HG02588 (cell line): Measurements from ENCODE around the gene CABLES1.

Experiments used
- ATAC-seq: cut with Tn5 transposase; IDR thresholded peaks from one replicate; pipeline ENCODE4 v1.9.1; 2021; ENCODE audit warnings: mild to moderate bottlenecking, moderate library complexity; ENCODE audit not compliant: unreplicated experiment

The CABLES1 gene

DNA sequence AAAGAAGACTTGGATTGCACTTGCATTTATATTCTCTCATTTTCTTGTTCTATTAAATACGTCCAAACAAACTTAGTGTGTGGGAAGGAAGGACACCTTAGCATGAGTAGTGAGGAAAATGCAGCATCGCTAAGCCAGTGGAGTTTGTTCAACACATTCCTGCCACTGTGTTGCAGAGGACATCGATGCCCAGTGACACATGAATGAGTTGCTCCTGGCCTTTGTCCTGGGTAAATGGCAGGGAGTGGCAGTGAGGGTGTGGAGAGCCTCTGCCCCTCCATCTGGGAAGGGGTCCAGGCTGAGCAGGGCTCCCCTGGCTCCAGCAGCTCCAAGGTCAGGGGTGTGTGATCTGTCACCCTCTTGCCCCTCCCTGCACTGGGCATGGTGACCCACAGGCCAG is 75.9 kb downstream of the CABLES1 start:
- no peak for ATAC-seq

DNA sequence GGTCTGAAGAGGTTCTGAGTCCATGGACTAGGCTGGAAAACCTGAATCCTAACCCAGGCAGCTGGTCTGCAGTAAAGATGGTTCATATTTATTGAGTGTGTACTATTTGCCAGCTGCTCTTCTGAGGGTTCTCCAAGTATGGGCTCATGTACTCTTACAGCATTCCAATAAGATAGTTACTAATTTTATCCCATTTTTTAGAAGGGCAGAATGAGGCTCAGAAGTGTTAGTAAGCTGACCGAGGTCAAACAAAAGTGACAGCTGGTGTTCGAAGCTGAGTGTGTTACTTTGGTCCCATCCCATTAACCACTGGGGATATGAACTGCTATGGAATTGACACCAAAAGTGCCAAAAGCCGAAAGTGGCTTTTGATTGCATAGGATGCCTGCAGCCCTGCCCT is 76.9 kb downstream of the CABLES1 start:
- no peak for ATAC-seq

DNA sequence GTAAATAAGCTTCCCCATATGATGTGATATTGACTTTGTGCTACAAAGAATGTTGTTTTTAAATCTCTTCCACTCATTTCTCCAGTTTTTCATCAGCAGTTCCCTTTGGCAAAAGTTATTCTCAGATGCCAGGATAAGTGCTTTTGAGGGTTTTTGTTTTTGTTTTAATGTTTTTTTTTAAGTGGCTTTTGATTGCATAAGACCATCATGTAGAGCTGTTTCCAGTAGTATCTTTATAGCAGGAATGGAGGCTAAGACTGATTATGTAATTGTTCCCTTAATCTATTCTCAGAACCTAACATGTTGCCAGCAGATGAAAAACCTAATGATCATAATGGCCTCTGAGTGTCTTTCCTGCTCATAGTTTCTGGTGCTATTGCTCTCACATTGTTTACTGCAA is 77.9 kb downstream of the CABLES1 start:
- no peak for ATAC-seq

DNA sequence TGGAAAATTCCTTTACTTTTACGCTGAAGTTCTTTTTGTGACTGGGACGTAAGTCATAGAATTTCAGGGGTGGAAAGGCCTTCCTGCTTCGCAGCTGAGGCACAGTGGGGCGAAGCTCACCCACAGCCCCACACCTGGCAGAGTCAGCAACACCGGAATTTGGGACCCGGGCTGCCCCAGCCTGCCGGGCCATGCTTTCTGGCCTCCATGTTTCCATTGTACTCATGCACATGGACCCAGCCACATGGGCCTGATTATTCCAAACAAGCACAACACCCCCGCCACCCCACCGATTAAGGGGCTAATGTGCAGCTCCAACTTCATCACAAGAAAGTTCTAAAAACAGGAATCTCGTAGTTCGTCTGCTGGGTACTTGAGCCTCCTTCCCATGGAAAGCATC is 82.5 kb downstream of the CABLES1 start:
- ATAC-seq = no peak

DNA sequence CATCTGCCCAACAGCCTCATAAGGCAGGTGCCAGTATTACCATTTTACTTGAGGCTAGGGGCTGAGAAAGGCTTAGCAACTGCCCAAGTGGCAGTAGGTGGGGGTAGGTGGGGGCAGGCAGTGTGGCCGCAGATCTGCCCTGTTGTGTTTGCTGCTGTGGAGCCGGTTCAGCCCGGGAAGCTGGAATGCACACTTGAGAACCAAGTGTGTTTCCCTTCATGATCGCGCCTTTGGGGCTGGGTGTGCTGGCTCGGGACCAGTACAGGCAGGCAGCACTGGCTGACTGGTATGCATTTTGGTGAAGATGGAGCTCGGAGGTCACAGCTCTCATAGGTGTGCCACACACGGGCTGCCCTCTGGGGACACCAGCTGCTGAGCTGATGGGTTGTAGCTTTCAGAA is 85.1 kb downstream of the CABLES1 start:
- ATAC-seq = no peak

DNA sequence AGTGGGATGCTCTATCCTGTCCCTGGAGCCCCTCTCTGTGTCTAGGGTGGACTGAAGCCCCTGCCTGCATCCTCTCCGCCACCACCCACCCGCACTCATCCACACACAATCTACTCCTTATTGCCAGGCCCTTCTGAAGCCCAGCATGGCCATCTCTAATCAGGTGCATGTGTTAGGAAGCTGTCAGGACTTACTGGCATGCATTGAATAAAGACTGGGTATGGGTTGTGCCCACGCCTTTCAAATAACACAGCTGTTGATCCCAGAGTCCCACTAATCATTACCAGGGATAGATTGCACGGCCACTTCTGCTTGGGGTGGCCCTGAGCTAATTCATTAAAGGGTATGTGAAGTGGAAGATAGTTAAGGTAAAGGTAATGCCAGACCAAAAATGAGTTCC is 88.4 kb downstream of the CABLES1 start:
- ATAC-seq = no peak

DNA sequence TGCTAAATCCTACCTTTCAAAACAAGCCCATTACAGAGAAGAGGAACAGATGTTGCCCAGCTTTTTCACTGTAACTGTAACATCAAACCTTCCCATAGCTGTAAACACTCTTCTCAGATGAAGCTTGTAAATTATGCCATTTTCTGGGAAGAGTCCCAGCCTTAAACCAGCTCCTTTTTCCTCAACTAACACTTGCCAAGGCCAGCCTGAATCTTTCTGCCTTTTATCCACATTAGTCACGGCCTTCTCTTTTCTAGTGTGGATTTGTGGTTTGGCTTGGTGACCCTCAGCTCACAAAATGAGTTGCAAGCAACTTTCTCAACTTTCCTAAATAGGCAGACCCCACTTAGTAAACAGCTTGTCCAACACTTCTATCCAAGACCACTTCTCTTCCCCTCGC is 90.2 kb downstream of the CABLES1 start:
- ATAC-seq = no peak

DNA sequence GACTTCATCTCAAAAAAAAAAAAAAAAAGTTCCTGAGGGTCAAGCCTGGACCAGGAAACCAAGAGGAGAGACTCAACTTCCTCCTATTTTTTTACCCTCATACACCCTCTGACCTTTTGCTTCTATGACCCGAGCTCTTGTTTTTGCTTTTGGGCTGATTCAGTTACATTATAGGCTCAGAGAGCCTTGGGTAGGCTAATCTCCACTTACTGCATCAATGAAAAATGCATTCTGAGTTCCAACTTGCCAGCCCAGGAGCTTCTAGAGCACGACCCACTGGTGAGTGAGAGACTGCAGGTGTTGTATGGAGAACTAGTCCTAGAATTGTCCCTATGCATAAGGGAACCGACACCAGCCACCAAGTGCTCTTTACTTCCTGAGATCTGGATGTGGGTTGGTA is 91.1 kb downstream of the CABLES1 start:
- ATAC-seq = no peak

DNA sequence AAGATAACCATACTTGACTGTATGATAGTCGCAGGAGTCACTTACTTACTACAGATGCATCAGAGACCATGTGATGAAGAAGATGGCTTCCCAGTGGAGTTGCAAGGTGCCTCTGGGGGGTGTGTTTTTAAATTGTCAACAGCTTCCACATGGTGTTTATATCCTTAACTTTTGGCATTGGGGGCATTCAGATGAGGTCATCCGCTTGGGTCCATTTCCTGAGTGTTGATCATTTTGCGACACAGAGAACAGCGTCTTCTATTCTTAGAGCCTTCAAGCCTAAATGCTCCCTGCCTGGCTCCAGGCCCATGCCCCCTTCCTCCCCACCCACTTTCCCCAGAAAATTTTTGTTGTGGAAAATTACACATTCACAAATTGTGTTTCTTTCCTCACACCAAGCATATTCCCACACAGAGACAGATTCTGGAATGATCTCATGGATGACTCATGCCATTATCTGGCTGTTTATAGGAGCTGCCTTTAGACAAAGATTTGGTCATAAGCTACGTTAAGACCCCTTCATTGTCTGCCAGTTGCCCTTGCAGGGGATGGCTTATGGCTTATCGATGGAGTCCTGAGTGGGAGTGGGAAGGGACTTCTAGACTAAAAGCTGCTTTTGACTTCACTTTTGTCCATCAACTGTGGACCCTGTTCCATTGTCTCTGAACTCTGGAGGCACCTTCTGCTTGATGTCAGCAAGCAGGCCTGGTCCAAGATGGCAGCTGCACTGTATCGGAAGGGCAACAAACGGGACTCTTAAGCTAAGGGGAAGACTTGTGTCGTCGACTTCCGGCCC is 91.8 kb downstream of the CABLES1 start:
- ATAC-seq = no peak

DNA sequence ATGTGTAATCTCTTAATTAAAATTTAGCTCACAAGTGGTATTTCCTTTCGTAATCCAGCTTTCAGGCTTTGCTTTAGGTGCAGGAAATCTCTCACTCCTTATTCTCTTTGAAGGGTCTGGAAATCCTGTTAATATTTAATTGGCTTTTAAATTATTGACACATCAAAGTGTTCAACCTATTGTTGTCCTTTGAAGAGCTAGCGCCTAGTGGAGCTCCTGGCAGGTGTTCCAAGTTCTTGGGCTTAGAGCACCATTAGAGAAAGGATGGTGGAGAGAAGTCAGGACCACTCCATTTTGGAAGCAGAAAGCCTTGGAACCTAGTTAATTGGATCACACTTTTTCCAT is 92.4 kb downstream of the CABLES1 start:
- ATAC-seq = no peak

DNA sequence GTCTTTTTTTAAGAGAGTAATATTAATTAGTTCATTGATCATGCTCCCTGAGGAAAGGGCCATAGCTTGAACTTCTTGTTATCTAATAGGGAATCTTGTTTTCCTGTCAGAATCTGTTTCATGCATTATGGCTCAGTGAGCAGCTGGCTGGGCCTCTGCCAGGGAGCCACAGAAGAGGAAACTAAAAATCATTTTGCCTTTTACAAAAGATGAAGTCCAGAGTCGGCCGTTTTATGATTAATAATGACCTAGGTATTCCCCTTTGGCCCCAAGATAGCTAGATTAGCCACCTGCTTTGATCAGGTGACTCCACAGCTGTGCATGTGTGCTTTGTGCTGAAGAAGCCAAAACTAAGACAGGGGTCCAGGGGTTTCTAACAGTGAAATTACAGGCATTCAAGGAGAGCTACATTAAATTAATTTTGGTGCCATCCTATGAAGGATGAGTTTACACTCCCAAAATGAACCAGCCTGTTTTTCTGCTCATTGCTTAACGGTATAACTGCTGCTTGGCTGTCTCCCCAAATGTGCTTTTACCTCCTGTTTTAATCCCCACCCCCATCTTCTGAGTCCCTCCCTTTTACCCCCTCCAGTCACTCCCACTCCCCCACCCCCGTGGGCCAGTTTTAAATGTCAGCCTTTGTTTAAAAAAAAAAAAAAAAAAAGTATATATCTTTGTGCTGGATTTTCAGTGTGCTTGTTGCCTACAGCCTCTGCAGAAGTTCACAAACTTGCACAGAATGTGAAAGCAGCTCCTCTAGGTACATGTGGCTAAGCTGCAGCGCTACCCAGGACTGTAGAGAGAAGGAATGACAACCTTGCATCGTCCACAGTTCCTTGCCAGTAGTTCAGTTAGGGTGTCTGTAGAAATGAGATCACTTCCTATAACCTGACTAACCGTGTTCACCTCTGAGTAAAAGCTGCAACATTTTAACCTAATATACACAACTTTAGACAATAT is 93.1 kb downstream of the CABLES1 start:
- ATAC-seq = peak; percentile 37

DNA sequence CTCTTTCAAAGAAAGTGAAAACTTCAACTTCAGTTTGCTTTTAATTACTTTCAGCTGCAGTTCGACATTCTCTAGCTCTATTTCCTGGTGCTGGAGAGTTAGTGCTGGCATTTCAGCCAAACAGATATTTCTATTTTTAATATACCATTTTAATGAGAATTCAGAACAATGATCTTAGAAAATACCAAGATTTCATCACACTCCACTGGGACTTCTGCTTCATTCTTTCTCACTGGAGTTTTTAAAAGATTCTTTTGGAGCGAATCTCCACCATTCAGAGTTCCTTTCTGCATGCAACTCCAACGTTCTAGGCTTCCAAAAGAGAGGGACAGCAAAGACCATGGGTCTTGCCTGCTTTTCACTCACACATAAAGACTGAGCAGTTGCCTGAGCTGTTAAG is 94.2 kb downstream of the CABLES1 start:
- no peak for ATAC-seq

DNA sequence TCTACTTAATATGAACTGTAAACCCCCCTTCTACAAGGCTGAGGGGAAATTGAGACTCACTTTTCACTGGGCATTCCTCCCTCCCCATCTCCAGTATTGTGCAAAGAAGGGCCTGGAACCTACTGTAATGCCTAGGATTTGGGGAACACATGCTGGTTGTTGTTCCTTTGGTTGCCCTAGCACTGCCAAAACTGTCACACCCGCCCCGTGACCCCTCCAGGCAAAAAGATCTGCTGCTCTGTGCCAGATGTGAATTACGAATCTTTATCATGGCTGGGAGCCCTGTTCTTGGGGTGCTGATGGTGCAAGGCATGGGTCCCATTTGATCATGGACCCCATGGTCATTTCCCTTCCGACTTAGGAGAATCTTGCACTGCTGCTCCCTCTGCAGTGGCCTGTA is 95.4 kb downstream of the CABLES1 start:
- ATAC-seq = no peak

DNA sequence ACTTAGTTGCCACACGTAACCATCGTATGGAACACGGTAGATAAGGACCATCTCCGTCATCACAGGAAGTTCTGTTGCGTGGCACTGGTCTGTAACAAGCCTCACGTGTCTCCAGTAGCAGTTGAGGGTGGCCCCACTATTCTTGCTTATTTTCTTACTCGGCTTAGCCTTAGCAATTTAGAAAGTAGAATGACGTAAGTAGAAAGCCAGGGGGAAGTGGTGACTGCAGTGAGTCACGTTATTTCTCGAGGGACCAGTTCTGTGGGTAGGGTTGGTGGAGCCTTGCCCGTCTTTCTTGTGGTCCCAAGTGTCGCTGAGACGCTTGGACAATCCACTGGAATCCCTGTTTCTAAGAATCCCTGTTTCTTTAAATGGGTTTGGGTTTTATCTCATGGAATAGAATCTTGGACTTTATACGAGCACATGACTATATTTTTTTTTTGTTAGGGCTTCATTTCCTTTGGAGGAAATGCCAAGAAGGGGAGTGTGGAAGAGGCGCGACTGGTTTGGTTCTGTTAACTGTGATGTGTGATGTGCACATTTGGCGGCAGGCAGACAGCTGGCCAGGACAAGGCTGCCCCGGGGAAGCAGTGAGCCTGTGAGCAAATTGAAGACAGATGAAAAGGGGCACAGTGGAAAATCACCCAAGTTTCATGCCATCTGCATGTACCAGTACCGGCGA is 96.2 kb downstream of the CABLES1 start:
- ATAC-seq = peak; percentile 82

DNA sequence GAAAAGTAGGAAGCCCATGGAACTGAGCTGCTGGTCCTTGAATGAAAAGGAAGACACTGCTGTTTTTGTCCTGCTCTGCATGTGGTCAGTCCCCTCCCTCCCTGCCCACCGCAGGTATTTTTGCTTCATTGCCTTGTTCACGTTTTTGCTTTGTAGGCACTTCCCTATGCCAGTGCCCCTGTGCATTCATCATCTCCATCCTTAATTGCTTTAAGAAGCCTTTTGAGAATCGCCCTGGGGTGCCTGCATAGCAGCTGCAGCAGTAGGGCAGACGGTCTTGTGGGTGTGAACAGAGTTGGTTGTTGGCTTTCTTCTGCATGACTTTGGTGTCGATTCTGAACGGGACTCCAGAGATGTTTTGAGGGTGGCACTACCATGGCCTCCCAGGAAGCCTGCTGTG is 97.0 kb downstream of the CABLES1 start:
- no peak for ATAC-seq

DNA sequence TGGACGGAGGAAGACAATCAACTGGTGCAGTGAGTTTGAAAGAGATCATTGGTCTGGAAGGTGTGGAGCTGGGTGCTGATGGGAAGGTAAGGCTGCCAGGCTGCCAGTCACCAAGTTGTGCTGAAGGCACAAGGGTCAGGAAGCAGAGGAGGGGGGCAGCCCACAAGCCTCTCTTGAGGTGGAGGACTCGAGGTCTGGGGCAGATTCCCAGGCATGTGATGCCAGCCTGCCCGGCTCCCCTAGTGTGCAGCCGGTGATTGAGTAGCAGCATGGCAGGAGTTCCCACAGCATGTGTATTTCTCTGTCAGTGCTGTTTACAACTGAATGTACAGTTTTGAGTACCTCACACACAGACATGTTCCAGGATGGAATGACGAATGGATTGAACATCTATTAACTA is 99.3 kb downstream of the CABLES1 start:
- no peak for ATAC-seq

DNA sequence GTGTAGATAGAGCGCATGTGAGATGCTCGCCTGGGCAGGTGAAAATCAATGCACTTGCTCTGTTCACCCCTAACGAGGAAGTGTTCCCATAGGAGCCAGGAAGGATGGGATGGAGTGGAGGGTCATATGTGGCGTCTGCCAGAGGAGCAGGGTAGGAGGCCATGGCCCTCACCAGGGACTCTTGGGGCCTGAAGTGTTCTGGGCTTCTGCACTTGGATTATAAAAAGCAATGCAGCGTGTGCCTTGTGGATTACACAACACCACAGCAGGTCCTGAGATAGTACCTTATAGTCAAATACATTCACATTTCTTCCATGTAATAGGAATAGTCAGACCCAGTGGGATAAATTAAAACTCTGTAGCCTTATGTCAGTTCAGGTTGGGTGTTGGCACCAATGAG is 100.1 kb downstream of the CABLES1 start:
- no peak for ATAC-seq

DNA sequence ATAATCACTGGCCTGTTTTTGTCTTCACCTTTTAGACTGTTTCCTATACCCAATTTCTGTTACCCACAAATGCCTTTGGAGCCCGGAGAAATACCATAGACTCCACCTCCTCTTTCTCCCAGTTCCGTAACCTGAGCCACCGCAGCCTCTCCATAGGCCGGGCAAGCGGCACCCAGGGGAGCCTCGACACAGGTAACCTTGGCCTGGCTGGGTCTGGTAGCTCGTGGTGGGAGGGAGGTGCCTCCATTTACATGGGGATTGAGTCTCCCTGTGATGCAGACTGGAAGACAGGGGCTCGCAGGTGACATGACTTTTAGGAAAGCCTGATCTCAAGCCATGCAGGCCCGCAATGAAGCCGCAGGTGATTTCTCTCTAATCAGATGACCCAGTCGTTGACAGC is 100.6 kb downstream of the CABLES1 start:
- ATAC-seq = no peak

DNA sequence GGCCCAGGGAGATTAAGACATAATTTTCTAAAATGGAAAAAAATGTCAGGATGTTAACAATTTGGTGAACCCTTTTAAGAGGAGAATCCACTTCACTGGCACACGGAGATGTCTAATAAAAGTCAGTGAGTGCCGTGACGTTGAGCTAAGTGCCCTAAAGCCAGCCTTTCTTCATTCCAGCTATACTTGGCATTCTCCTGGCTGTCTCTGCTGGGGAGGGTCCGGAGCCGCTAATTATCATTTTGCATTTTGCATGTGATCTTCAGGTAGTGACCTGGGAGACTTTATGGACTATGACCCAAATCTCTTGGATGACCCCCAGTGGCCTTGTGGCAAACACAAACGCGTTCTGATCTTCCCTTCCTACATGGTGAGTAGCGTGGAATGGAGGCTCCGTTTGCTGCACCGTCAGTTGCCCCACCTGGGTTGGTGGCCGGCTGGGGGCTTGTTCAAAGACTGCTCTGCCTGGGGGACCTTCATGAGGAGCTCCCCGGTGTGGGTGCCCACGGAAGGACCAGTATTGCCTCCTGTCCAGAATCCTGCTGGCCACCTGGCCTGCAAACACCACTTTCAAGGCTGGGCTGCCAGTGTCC is 101.7 kb downstream of the CABLES1 start:
- no peak for ATAC-seq

DNA sequence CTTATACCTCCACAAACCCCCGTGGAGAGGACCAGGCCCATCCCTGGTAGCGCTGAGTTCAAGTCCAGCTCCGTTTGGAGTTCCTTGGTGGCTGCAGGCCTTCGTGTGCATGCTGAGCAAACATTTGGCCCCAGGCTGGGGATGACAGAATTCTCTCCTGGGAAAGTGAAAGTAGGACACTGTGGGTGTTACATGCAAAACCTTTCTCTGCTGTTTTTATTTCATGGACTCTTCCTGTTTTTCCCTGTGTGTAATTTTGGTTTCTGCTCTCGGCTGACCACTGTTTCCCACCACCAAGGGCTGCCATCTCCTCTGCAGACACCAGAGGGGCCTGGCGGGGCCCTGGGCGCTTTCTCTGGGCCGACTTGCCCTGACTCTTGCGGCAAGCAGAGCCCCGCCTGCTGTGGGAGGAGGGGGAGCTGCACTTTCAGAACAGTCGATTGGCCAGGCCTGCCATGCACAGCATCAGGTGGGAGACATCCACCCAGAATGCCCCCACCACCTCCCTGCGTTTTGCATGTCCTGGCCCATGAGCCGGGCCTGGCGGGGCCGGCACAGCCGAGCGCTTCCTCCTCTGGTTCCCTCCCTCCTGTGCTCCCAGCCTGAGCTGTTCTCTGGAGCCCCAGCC is 102.4 kb downstream of the CABLES1 start:
- ATAC-seq = peak; percentile 61

DNA sequence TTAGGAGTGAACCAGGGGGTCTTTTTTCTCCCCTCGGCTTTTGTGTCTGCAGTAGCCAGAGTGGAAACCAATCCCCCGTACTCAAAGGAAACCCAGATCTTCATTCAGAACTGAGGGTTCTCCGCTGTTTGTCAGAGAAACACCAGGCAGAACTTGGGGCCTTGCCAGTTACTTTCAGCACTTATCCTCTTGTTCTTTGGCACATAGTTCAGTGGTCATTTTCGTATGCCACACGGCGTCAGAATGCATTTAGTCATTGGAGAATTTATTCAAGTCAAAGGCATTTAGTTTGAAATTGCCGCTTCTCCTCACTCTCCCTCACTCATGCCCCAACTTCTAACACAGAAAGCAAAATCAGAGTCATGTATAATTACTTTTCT is 102.9 kb downstream of the CABLES1 start:
- no peak for ATAC-seq
